ENCODE data around the gene CYS1. TPM values are rescaled to one million over a fixed set of nuclear protein-coding genes. Genes with fewer than 3 reads are reported as not detected.

The CYS1 gene
- total RNA-seq, 1 donor from 2014 or later, result 3.7 TPM

- Mint-ChIP-seq H3K9me3 (ENCODE audit: unreplicated experiment) (peaks cover 11% of the 10 kb centered on the region), H3K36me3 (ENCODE audit: low read depth, unreplicated experiment) (no peaks in the 10 kb centered on the region), H3K27me3 (ENCODE audit: low read depth, unreplicated experiment) (peaks cover 29% of the 10 kb centered on the region), H3K4me1 (ENCODE audit: low read depth, unreplicated experiment) (no peaks in the 10 kb centered on the region), H3K4me3 (ENCODE audit: unreplicated experiment) (no peak overlapping the region), H3K27ac (ENCODE audit: unreplicated experiment) (no peak overlapping the region)
- H3K27ac ChIP-seq (ENCODE audit: low read depth, low read length), result no peak overlapping the region
- no peaks in the 10 kb centered on the region for H3K36me3 ChIP-seq (ENCODE audit: insufficient read depth, low read length)
- no peaks in the 10 kb centered on the region for H3K4me1 ChIP-seq (ENCODE audit: insufficient read depth, low read length)
- H3K4me2 ChIP-seq (ENCODE audit: low read length), result no peak overlapping the region
- DNase-seq (ENCODE audit: low read depth) (no peak), FAIRE-seq (no peak)
- no peaks in the 10 kb centered on the region for H4K20me1 ChIP-seq (ENCODE audit: insufficient read depth, low read length)
- peaks cover 2% of the 10 kb centered on the region for H3K9me3 ChIP-seq (ENCODE audit: insufficient read depth, low read depth, low read length)
- H3K9ac ChIP-seq (ENCODE audit: low read length), result no peak overlapping the region
- no peaks in the 10 kb centered on the region for H3K79me2 ChIP-seq (ENCODE audit: insufficient read depth, low read length)
- no peak overlapping the region for H2AFZ ChIP-seq (ENCODE audit: low read depth, low read length)
- peaks cover 16% of the 10 kb centered on the region for H3K27me3 ChIP-seq (ENCODE audit: insufficient read depth, low read length)
- no peak for TF ChIP-seq EZH2 (IDR thresholded peaks at IDR 0.05; ENCODE audit: insufficient read depth, low read length)
- TF ChIP-seq, protein P1, sequence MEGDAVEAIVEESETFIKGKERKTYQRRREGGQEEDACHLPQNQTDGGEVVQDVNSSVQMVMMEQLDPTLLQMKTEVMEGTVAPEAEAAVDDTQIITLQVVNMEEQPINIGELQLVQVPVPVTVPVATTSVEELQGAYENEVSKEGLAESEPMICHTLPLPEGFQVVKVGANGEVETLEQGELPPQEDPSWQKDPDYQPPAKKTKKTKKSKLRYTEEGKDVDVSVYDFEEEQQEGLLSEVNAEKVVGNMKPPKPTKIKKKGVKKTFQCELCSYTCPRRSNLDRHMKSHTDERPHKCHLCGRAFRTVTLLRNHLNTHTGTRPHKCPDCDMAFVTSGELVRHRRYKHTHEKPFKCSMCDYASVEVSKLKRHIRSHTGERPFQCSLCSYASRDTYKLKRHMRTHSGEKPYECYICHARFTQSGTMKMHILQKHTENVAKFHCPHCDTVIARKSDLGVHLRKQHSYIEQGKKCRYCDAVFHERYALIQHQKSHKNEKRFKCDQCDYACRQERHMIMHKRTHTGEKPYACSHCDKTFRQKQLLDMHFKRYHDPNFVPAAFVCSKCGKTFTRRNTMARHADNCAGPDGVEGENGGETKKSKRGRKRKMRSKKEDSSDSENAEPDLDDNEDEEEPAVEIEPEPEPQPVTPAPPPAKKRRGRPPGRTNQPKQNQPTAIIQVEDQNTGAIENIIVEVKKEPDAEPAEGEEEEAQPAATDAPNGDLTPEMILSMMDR (IDR thresholded peaks at IDR 0.05; ENCODE audit: insufficient read depth, low read depth, low read length), result no peak
- no peak overlapping the region for H3K4me3 ChIP-seq (ENCODE audit: insufficient read depth, low read depth, low read length)
Measured at GRCh38 chr2:10022041-10022421, 58.2 kb downstream of the CYS1 start.

DNA sequence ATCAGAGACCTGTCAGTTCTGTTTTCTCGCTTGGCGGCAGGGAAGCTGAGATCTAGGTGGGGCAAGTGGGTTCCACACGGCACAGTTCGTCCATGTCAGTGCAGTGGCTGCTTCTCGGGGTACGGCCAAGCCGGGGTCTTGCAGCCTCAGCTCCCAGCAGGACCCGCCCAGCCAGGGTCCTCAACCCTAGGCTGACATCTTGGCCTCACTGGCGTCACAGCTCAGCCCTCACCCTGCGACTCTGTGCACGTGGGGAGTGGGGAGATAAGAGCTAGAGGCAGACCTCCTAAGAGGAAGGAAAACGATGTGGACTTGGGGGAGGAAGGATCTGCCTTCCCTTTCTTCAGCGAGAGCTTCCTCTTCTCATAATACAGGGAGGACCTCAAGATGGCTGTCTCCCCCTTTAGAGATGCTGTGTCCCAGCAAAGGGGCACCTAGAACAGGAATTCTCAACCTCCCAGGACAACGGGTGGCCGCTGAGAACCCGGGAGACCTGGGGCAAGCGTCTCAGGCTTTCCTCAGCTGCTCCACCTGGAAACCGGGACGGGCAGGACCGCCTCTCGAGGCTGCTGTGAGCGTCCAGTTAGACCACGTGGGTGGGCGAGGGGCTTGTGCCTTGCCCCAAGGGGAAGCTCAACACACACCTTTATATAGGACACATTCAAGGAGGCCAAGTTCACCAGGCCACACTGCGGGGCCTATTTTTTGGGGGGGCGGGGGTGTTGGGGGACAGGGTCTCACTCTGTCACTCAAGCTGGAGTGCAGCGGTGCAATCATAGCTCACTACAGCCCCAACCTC, 60.4 kb downstream of the CYS1 start:
- FAIRE-seq (no peak), DNase-seq (ENCODE audit: low read depth) (no peak)
- Mint-ChIP-seq H3K4me1 (ENCODE audit: low read depth, unreplicated experiment) (no peaks in the 10 kb centered on the region), H3K9me3 (ENCODE audit: unreplicated experiment) (peaks cover 15% of the 10 kb centered on the region), H3K4me3 (ENCODE audit: unreplicated experiment) (no peak overlapping the region), H3K36me3 (ENCODE audit: low read depth, unreplicated experiment) (no peaks in the 10 kb centered on the region), H3K27me3 (ENCODE audit: low read depth, unreplicated experiment) (peaks cover 29% of the 10 kb centered on the region), H3K27ac (ENCODE audit: unreplicated experiment) (no peak overlapping the region)
- H4K20me1 ChIP-seq (ENCODE audit: insufficient read depth, low read length), result no peaks in the 10 kb centered on the region
- H3K4me3 ChIP-seq (ENCODE audit: insufficient read depth, low read depth, low read length), result no peak overlapping the region
- no peaks in the 10 kb centered on the region for H3K4me1 ChIP-seq (ENCODE audit: insufficient read depth, low read length)
- no peak overlapping the region for H2AFZ ChIP-seq (ENCODE audit: low read depth, low read length)
- no peaks in the 10 kb centered on the region for H3K36me3 ChIP-seq (ENCODE audit: insufficient read depth, low read length)
- H3K4me2 ChIP-seq (ENCODE audit: low read length), result no peak overlapping the region
- peaks cover 16% of the 10 kb centered on the region for H3K27me3 ChIP-seq (ENCODE audit: insufficient read depth, low read length)
- TF ChIP-seq EZH2 (IDR thresholded peaks at IDR 0.05; ENCODE audit: insufficient read depth, low read length), result no peak
- TF ChIP-seq, protein P1 (IDR thresholded peaks at IDR 0.05; ENCODE audit: insufficient read depth, low read depth, low read length), result no peak
- H3K79me2 ChIP-seq (ENCODE audit: insufficient read depth, low read length), result no peaks in the 10 kb centered on the region
- no peak overlapping the region for H3K27ac ChIP-seq (ENCODE audit: low read depth, low read length)
- H3K9me3 ChIP-seq (ENCODE audit: insufficient read depth, low read depth, low read length), result peaks cover 2% of the 10 kb centered on the region
- H3K9ac ChIP-seq (ENCODE audit: low read length), result no peak overlapping the region

DNA sequence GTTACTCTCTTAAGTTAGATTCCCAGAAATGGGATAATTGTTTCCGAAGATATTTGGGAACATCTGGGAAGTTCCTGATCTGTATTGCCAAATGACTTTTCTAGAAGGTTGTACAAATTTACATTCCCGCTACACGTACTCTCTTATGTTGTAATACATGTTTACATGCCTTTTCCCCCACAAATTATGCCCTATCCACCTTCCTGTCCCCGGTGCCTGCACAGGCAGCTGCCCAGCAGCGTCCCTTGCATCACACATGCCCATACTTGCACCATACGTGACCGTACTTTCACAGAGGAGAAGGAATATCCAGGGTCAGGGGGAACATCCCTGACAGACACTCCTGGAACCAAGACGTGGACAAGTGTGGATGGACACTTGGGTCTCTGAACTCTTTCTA, 61.0 kb downstream of the CYS1 start:
- Histone ChIP-seq H3K4me3 (ENCODE audit: insufficient read depth, low read depth, low read length) (no peak overlapping the region), H3K27ac (ENCODE audit: low read depth, low read length) (no peak overlapping the region), H3K9me3 (ENCODE audit: insufficient read depth, low read depth, low read length) (peaks cover 2% of the 10 kb centered on the region), H3K9ac (ENCODE audit: low read length) (no peak overlapping the region), H3K4me2 (ENCODE audit: low read length) (no peak overlapping the region), H2AFZ (ENCODE audit: low read depth, low read length) (no peak overlapping the region), H3K4me1 (ENCODE audit: insufficient read depth, low read length) (no peaks in the 10 kb centered on the region), H3K27me3 (ENCODE audit: insufficient read depth, low read length) (peaks cover 16% of the 10 kb centered on the region), H3K36me3 (ENCODE audit: insufficient read depth, low read length) (no peaks in the 10 kb centered on the region), H3K79me2 (ENCODE audit: insufficient read depth, low read length) (no peaks in the 10 kb centered on the region), H4K20me1 (ENCODE audit: insufficient read depth, low read length) (no peaks in the 10 kb centered on the region)
- H3K27ac Mint-ChIP-seq (ENCODE audit: unreplicated experiment), result no peak overlapping the region
- H3K27me3 Mint-ChIP-seq (ENCODE audit: low read depth, unreplicated experiment), result peaks cover 29% of the 10 kb centered on the region
- no peak for DNase-seq (ENCODE audit: low read depth)
- H3K36me3 Mint-ChIP-seq (ENCODE audit: low read depth, unreplicated experiment), result no peaks in the 10 kb centered on the region
- no peaks in the 10 kb centered on the region for H3K4me1 Mint-ChIP-seq (ENCODE audit: low read depth, unreplicated experiment)
- H3K4me3 Mint-ChIP-seq (ENCODE audit: unreplicated experiment), result no peak overlapping the region
- peaks cover 15% of the 10 kb centered on the region for H3K9me3 Mint-ChIP-seq (ENCODE audit: unreplicated experiment)
- no peak for FAIRE-seq
- TF ChIP-seq, protein P1 (IDR thresholded peaks at IDR 0.05; ENCODE audit: insufficient read depth, low read depth, low read length), result no peak
- TF ChIP-seq EZH2 (IDR thresholded peaks at IDR 0.05; ENCODE audit: insufficient read depth, low read length), result no peak

Data from astrocyte (in vitro differentiated cells and primary cell).